ENCODE data around the gene FAAH. TPM values are rescaled to one million over a fixed set of nuclear protein-coding genes. Genes with fewer than 3 reads are reported as not detected.

The FAAH gene
- total and polyA plus RNA-seq, 2 of the 13 experiments (the other 11 are each of a cell fraction or from before 2014, with no cell fraction given): 5.4 to 11.0 TPM

GRCh38 chr1:46442317-46443161, 48.4 kb downstream of the FAAH start (continued):
- no peak for TF ChIP-seq ATF6 (CRISPR knock-in tag; conservative IDR thresholded peaks at IDR 0.05)
- no peak for TF ChIP-seq ZNF619 (CRISPR knock-in tag; IDR thresholded peaks at IDR 0.05)
- no peak for TF ChIP-seq PCBP1 (IDR thresholded peaks at IDR 0.05; ENCODE audit: borderline replicate concordance, low read depth, low read length)
- no peak for TF ChIP-seq PHB2 (IDR thresholded peaks at IDR 0.05; ENCODE audit: partially characterized antibody)
- TF ChIP-seq ZNF225 (CRISPR knock-in tag; IDR thresholded peaks at IDR 0.05): no peak
- TF ChIP-seq ZNF142 (CRISPR knock-in tag; IDR thresholded peaks at IDR 0.05): no peak
- TF ChIP-seq PHF20 (CRISPR knock-in tag; IDR thresholded peaks at IDR 0.05): no peak
- no peak for TF ChIP-seq ZSCAN30 (CRISPR knock-in tag; IDR thresholded peaks at IDR 0.05)
- no peak for TF ChIP-seq BHLHE40 (IDR thresholded peaks at IDR 0.05; ENCODE audit: low read length)
- no peak for TF ChIP-seq HOXD1 (CRISPR knock-in tag; IDR thresholded peaks at IDR 0.05)
- TF ChIP-seq ZGPAT (CRISPR knock-in tag; IDR thresholded peaks at IDR 0.05): no peak
- TF ChIP-seq MXI1 (IDR thresholded peaks at IDR 0.05; ENCODE audit: borderline replicate concordance, low read depth, low read length): no peak
- no peak for TF ChIP-seq EED (CRISPR knock-in tag; IDR thresholded peaks at IDR 0.05)
- no peak for TF ChIP-seq CSRNP2 (CRISPR knock-in tag; conservative IDR thresholded peaks at IDR 0.05; ENCODE audit: low read depth)
- TF ChIP-seq ZNF574 (CRISPR knock-in tag; IDR thresholded peaks at IDR 0.05): peak; percentile 29; the same call in 1 of the 2 replicates
